Keratinocyte (primary cell): ENCODE data around the gene PKD1. TPM values are rescaled to one million over a fixed set of nuclear protein-coding genes. Genes with fewer than 3 reads are reported as not detected.

Experiments
- DNase-seq: peaks from one replicate; pipeline ENCODE4 v3.0.0-alpha.2; 2011; ENCODE audit warnings: low read depth, missing footprints, low spot score
- FAIRE-seq: peaks from 2 replicates; lab custom pipeline; 2011; peaks lifted over from hg19 to GRCh38; lab: Jason Lieb, UNC
- H2AFZ ChIP-seq: 2 replicates; pipeline ENCODE4 v1.6.0; 2012; ENCODE audit warnings: low read length, control low read depth, inconsistent platforms; ENCODE audit not compliant: control insufficient read depth
- H3K27ac ChIP-seq: 2 replicates; pipeline ENCODE4 v1.5.1; 2011; ENCODE audit warnings: low read length; ENCODE audit not compliant: control insufficient read depth, insufficient read depth
- H3K27me3 ChIP-seq: 3 replicates; pipeline ENCODE4 v1.6.0; 2011; ENCODE audit warnings: low read length; ENCODE audit not compliant: control insufficient read depth, insufficient read depth; ENCODE audit errors: extremely low read depth
- H3K36me3 ChIP-seq, 2 experiments: 2 replicates in 1 of 2; 3 replicates in 1 of 2; pipeline ENCODE4 v1.5.1; 2011; ENCODE audit warnings: low read length in 2 of 2, mild to moderate bottlenecking in 1 of 2; ENCODE audit not compliant: control insufficient read depth in 2 of 2, insufficient read depth in 2 of 2; ENCODE audit errors: extremely low read depth in 1 of 2
- H3K4me1 ChIP-seq: 3 replicates; pipeline ENCODE4 v1.5.1; 2011; ENCODE audit warnings: low read length; ENCODE audit not compliant: control insufficient read depth, insufficient read depth; ENCODE audit errors: extremely low read depth
- H3K4me2 ChIP-seq: 3 replicates; pipeline ENCODE4 v1.6.0; 2011; ENCODE audit warnings: low read depth, low read length; ENCODE audit not compliant: control insufficient read depth, insufficient read depth; ENCODE audit errors: extremely low read depth
- H3K4me3 ChIP-seq, 3 experiments: fragments of 200-600 bp in 1 of 3; sonication (generic) in 1 of 3; 2 replicates in 2 of 3; 3 replicates in 1 of 3; pipeline ENCODE4 v1.5.1; 2011 to 2016; ENCODE audit warnings: low read length in 3 of 3, mild to moderate bottlenecking in 3 of 3, control low read depth in 2 of 3, inconsistent platforms in 1 of 3, low read depth in 1 of 3, mixed read lengths in 1 of 3, mixed run types in 1 of 3, moderate library complexity in 1 of 3; ENCODE audit not compliant: control insufficient read depth in 2 of 3, insufficient read depth in 2 of 3; ENCODE audit errors: extremely low read depth in 1 of 3
- H3K79me2 ChIP-seq: 2 replicates; pipeline ENCODE4 v1.6.0; 2012; ENCODE audit warnings: low read length; ENCODE audit not compliant: control insufficient read depth, insufficient read depth
- H3K9ac ChIP-seq: 3 replicates; pipeline ENCODE4 v1.6.0; 2011; ENCODE audit warnings: low read length; ENCODE audit not compliant: control insufficient read depth, insufficient read depth; ENCODE audit errors: extremely low read depth
- H3K9me1 ChIP-seq: 3 replicates; pipeline ENCODE4 v1.6.0; 2011; ENCODE audit warnings: low read length; ENCODE audit not compliant: control insufficient read depth, insufficient read depth; ENCODE audit errors: extremely low read depth
- H3K9me3 ChIP-seq: 2 replicates; pipeline ENCODE4 v1.5.1; 2012; ENCODE audit warnings: low read depth, low read length; ENCODE audit not compliant: control insufficient read depth
- H4K20me1 ChIP-seq: 3 replicates; pipeline ENCODE4 v1.6.0; 2011; ENCODE audit warnings: low read length; ENCODE audit not compliant: control insufficient read depth, insufficient read depth; ENCODE audit errors: extremely low read depth
- CTCF ChIP-seq, 3 experiments: IDR thresholded peaks in 1 of 3; conservative IDR thresholded peaks in 1 of 3; optimal IDR thresholded peaks in 1 of 3; 2 replicates in 2 of 3; 3 replicates in 1 of 3; pipeline versions ENCODE3 to v1.5.1; 2011; ENCODE audit warnings: low read length in 3 of 3, mild to moderate bottlenecking in 3 of 3, moderate library complexity in 2 of 3, control low read depth in 1 of 3, inconsistent platforms in 1 of 3; ENCODE audit not compliant: insufficient read depth in 2 of 3; ENCODE audit errors: extremely low read depth in 1 of 3
- EZH2 ChIP-seq: IDR thresholded peaks from one replicate; pipeline ENCODE4 v1.6.1; 2012; ENCODE audit warnings: inconsistent platforms, mild to moderate bottlenecking, low read length, moderate library complexity
- dilution Hi-C: fragments of 300-500 bp; cut with MboI; formaldehyde crosslinking; loops from one replicate; pipeline ENCODE4 v1.7.0; 2020; ENCODE audit warnings: low sequenced_read_pairs; ENCODE audit not compliant: extremely low pct_ligation_motif_present
- polyA plus RNA-seq, 5 experiments: library from polyadenylated mRNA; depleted of rRNA in 3 of 5; stranded (reverse) in 3 of 5; stranded (forward) in 1 of 5; unstranded in 1 of 5; fragments of >200 nt; gene quantifications; 1 replicate in 1 of 5; 2 replicates in 3 of 5; 3 replicates in 1 of 5; pipeline versions ENCODE4 v1.2.1 to v1.2.3, GENCODE V29; 2011 to 2012; ENCODE audit warnings: missing spikeins in 2 of 5, low read depth in 1 of 5, low replicate concordance in 1 of 5

PKD1 gene
- polyA plus RNA-seq, 1 donor (not counting 4 experiments of a cell fraction or from before 2014, with no cell fraction given), result 10.6 TPM

GRCh38 chr16:2083876-2084780, 51.6 kb downstream of the PKD1 start:
- peaks cover 13% of the 10 kb centered on the region for H4K20me1 ChIP-seq
- peaks cover 11% of the 10 kb centered on the region for H3K4me1 ChIP-seq
- H3K9ac ChIP-seq, result no peak overlapping the region
- no peak for FAIRE-seq
- no peak overlapping the region for H2AFZ ChIP-seq
- no peak overlapping the region for H3K27ac ChIP-seq
- H3K27me3 ChIP-seq, result no peaks in the 10 kb centered on the region
- H3K79me2 ChIP-seq, result no peaks in the 10 kb centered on the region
- no peak for DNase-seq
- H3K4me3 ChIP-seq, result no peak overlapping the region
- H3K4me2 ChIP-seq, result no peak overlapping the region
- no peaks in the 10 kb centered on the region for H3K9me1 ChIP-seq
- dilution Hi-C loops, result no loop called here
- TF ChIP-seq EZH2 (no peak), CTCF (optimal IDR thresholded peaks at IDR 0.05 in 1 of 3, IDR thresholded peaks at IDR 0.05 in 1 of 3, conservative IDR thresholded peaks at IDR 0.05 in 1 of 3; ENCODE audit: extremely low read depth in 1 of 3, insufficient read depth in 2 of 3, low read length in 3 of 3) (no peak)
- peaks cover 26 to 33% of the 10 kb centered on the region in 2 experiments for H3K36me3 ChIP-seq
- no peaks in the 10 kb centered on the region for H3K9me3 ChIP-seq

- Histone ChIP-seq H3K9me1 (no peaks in the 10 kb centered on the region), H3K36me3 (peaks cover 27 to 31% of the 10 kb centered on the region in 2 experiments), H4K20me1 (peaks cover 11% of the 10 kb centered on the region), H2AFZ (no peak overlapping the region), H3K9me3 (no peaks in the 10 kb centered on the region), H3K4me1 (peaks cover 11% of the 10 kb centered on the region), H3K4me3 (no peak overlapping the region), H3K9ac (no peak overlapping the region), H3K79me2 (no peaks in the 10 kb centered on the region), H3K27ac (no peak overlapping the region), H3K4me2 (no peak overlapping the region), H3K27me3 (no peaks in the 10 kb centered on the region)
- no peak for DNase-seq
- TF ChIP-seq CTCF (optimal IDR thresholded peaks at IDR 0.05 in 1 of 3, IDR thresholded peaks at IDR 0.05 in 1 of 3, conservative IDR thresholded peaks at IDR 0.05 in 1 of 3; ENCODE audit: extremely low read depth in 1 of 3, insufficient read depth in 2 of 3, low read length in 3 of 3), result no peak
- TF ChIP-seq EZH2, result no peak
- FAIRE-seq, result no peak
- dilution Hi-C loops, result no loop called here
Observed at GRCh38 chr16:2083409-2083808, 52.3 kb downstream of the PKD1 start.
